Measurements from ENCODE around the gene MED26.

MED26 gene

GRCh38 chr19:16609511-16610200 lies 18.3 kb downstream of the MED26 start:
- no peak for DNase-seq

DNA sequence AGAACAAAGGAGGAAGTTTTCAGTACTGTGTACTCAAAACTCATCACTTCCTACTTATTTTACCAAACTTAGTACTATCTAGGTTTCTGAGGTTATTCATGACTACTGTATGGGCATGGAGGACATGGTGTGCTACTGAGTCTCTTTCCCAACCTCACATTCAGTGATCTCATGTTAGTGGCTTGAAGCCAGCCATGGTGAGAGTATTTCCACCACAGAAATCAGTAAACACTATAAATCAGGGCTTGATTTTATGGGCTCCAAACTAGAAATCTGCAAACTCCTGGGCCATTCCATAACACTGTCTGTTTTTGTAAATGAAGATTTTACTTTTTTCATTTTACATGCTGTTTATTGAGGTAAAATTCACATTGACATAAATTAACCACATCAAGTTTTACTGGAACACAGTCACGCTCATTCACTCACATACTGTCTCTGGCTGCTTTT lies 19.7 kb downstream of the MED26 start:
- DNase-seq = no peak

DNA sequence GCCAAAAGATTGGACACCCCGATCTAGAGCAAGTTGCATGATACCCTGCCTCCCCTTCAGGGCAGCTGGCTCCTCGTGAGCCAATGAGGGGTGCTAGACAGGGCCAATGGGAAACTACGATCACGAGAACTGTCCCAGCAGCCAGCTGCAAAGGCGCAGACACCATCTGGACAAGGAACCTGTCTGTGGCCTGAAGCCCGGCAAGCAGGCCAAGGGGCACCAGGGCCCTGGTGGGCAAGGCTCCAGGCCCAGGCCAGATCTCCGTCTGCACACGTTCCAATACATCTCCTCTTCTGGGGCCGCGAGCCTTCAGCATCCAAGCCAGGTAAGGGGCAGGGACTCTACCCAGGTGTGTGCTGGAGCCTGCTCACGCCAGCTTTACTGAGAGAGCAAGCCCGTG lies 20.2 kb downstream of the MED26 start:
- no peak for DNase-seq

- no peak for DNase-seq
Measured at GRCh38 chr19:16605553-16605994, 22.4 kb downstream of the MED26 start.

DNA sequence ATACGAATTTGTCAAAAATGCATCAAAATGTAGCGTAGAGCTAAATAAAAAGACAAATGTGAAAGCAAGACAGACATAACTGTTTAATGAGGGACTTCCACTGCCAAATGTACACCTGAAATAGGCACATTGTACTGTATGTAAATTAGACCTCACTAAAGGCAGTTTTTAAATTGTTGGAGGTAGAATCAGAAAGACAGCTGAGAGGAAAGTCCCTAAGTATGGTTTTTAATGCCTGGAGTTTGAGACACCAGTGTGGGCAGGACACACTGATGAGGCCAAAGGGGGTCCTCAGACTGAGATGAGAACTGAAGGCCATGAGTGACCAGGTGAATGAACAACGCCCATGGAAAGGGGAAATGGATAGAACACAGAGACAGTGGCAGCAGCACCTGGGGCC lies 22.9 kb downstream of the MED26 start:
- no peak for DNase-seq

GRCh38 chr19:16604615-16605014 lies 23.4 kb downstream of the MED26 start:
- no peak for DNase-seq

- no peak for DNase-seq
Measured at GRCh38 chr19:16603090-16603489, 24.9 kb downstream of the MED26 start.

DNA sequence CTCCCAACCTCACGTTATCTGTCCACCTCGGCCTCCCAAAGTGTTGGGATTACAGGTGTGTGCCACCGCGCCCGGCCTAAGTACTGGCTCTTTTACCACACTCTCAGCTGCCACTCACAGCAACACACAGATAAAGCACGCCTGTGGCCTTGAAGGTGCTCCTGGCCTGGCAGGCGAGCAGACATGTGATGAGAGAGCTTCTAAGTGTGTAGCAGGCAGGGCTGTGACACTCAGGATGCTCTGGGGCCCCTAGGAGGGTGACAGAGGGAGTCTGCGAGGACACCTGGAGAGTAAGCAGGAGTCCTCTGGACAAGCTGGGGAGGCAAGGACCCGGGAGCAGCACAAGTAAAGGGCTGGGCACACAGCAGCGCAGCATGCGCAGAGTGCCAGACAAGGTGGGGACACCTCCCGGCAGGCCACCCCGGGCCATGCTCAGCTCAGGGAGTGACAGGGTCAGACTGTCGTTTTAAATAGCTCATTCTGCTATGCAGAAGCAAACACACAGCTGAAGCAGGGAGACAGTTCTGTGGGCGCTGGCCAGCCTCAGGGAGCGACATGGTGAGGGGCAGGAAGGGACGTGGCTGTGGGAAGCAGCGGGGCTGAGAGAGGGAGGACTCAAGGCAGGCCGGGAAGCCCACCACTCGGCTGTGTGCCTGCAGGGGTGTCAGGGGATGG lies 26.5 kb downstream of the MED26 start:
- DNase-seq = no peak

GRCh38 chr19:16600824-16601223 lies 27.2 kb downstream of the MED26 start:
- no peak for DNase-seq

DNA sequence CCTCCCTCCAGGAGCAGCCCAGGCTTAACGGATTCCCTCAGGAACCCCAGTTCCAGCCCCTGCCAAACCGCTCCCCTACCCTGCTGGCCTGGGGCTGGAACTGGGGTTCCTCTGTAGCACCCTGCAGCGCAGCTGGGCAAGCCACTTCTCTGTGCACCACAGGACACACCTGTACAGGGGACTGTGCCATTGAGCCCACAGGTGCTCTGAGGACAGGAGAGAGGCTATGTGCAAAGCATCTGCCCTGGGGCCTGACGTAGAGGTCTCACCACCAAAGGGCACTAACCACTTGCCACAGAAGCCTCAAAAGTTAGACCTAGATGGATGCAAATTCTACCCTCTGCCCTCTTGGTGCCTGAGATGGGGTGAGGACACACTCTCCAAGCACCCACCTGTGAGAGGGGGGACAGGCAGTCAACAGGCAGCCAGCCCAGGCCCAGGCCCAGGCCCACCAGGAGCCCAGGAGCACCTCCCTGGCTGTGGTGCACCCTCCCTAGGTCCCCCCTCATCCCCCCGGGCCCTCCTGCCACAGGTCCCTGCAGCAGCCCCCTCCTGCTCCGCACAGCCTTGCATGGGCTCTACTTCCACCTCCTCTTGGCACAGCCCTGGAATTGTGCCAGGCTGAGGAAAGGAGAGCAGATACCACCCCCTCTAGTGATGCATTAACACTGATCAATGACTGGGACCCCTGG lies 28.2 kb downstream of the MED26 start:
- DNase-seq = no peak

DNA sequence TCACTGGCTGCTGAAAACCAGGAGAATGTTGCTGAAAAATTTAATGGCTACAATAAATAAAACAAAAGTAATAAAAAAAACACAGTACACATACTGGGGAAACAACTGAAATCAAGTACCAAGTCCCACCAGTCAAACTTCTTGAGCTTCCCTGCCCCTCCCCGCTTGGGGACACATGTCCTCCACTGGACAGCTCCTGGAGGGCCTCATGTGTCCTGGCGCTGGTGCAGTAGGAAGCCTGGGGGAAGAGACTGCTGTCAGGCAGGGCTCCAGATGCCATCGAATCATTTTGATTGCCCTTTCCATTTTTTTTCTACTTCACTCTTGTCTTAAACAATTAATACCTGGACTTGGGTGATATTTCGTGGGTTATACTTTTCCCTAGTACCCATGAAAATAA lies 29.2 kb downstream of the MED26 start:
- DNase-seq = no peak

DNA sequence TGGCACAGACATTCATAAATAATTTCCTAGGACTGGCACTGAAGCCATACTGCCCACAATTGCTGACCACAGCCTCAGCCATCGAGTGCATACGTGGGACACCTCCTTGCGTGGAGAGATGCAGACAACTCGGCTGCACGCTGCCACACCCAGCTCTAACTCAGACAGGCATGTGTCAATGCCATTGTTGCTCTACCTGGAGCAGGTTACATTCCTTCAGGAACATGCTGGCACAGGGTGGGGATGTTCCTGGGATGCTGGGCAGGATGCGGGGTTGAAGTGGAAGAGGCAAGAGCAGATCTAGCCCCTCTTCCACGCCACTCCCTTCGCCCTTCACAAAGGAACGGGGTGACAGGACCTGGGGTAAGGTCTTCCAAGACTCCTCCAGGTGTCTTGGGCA lies 31.6 kb downstream of the MED26 start:
- DNase-seq = no peak

DNA sequence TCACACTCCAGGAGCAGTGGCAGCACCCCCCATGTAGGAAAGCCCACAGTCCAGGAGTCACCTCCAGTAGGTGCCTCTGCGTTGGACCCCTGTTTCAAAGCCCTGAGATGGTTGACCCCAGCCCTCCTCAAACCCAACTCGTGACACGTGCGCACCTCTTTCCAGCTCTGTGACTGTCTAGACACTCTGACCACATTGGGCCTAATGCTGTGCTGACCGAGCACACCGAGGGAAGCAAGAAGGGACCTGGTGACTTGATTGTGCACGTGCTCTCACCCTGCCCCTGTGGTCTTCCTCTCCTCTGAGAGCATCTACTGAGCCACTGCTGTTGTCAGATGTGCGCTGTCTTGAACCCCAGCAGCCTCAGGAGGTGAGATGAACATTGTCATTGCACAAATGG lies 32.9 kb downstream of the MED26 start:
- no peak for DNase-seq

GRCh38 chr19:16594681-16595091 lies 33.3 kb downstream of the MED26 start:
- DNase-seq = no peak

DNA sequence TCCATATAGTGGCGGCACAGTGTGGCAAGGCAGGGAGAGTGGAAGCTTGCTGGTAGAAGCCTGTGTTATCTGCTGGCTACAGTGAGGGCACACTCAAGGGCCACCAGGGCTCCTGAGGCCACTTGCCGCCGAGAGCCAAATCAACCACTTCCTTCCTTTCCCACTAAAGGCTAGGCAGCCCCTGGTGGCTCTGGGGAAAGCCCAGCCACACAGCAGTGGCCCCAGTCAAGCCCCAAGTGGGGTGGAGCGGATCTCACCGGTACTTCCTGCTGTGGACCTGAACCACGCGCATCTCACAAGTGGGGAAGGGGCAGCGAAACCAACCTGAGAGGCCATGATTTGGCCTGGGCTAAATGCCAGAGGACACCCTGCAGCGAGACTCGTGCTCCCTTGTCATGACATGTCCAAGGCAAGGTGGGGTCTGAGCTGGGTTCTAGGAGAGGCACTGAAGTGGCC lies 33.8 kb downstream of the MED26 start:
- peak; percentile 22 for DNase-seq

DNA sequence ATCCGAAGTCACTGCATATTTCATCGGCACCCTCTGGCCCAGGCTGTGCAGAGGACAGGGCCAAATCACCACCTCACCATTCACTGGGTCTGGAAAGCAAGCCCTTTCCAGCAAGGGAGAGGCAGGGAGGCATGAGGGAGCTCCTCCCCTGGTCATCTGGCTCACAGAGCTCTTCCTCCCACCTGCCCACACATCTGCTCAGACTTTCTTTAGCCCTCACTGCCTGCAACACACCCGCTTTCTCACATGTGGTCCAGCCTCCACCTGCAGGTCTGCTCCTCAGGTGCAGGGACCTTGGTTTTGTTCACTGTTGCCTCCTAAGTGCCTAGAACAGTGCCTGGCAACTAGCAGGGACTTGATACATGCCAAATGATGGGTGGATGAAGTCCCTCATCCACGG lies 34.8 kb downstream of the MED26 start:
- no peak for DNase-seq

DNA sequence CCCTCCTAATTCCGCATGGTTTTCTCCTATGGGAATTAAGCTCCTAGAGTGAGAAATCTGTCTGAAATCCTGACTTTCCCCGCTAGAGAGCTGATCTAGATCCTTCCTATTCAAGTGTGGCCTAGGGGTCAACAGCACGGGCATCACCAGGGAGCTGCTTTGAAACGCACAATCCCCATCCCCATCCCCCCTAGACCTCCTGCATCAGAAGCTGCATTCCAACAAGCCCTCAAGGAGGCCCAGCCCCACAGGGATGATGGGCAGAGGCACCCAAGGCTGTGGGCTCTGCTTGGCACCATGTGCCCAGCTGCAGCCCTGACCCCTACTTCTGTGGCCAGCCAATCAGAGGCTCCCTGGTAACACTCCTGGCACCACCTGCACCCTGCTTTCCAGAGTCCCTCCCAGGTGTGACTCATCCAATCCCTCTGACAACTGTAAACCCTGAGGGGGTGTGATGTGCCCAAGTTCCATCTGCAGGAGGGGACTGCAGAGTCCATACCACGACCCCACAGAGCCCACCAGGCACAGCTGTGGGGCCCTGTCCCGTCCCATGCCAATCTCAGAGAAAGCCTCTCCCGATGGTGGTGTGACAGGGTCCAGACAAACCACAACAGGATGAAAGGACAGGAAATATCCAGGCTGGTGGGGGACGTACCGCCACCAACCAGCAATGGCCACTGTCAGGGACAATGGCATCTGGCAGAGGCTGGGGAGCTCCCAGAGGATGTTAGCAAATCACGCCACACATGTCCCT lies 36.0 kb downstream of the MED26 start:
- DNase-seq = no peak

GRCh38 chr19:16590876-16591802 lies 36.9 kb downstream of the MED26 start:
- DNase-seq = no peak

DNA sequence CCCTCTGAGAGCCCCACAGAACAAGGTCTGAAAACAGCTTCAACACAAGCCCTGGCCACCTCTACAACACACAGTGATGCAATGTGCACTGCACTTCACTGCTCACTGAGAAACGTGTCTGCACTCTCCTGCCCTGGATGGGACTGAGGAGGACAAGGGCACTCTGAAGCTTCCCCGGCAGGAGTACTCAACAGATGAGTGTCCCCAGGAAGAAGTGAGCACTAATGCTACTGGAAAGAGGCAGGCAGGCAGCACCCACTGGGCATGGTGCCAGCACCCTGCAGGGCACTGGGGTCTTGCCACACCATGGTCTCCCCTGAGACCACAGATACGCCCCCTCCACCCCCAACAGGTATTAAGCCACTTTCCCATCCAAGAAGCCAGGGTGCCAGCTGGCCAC lies 38.1 kb downstream of the MED26 start:
- DNase-seq = no peak

GRCh38 chr19:16588824-16589577 lies 39.0 kb downstream of the MED26 start:
- DNase-seq = no peak
